Endodermal cell (in vitro differentiated cells): Measurements from ENCODE around the gene PBXIP1. TPM values are rescaled to one million over a fixed set of nuclear protein-coding genes. Genes with fewer than 3 reads are reported as not detected.
A peak's percentile ranks its signal among the peaks of the same experiment; 100 is the strongest.

Experiments used
- DNase-seq: peaks from one replicate; pipeline ENCODE4 v3.0.0-alpha.2; 2017
- H3K27ac ChIP-seq: 2 replicates; pipeline ENCODE4 v1.5.1; 2013; ENCODE audit warnings: mild to moderate bottlenecking, low read depth, low read length, moderate library complexity
- H3K27me3 ChIP-seq: 2 replicates; pipeline ENCODE4 v1.6.1; 2013; ENCODE audit warnings: mild to moderate bottlenecking, low read length, moderate library complexity; ENCODE audit not compliant: insufficient read depth, control insufficient read depth, poor library complexity, severe bottlenecking
- H3K36me3 ChIP-seq: 2 replicates; pipeline ENCODE4 v1.7.0; 2013; ENCODE audit warnings: mild to moderate bottlenecking, low read length, moderate library complexity; ENCODE audit not compliant: control insufficient read depth, insufficient read depth
- H3K4me1 ChIP-seq: one replicate; pipeline ENCODE4 v1.7.0; 2013; ENCODE audit warnings: low read length; ENCODE audit not compliant: control insufficient read depth, insufficient read depth
- H3K4me3 ChIP-seq: 2 replicates; pipeline ENCODE4 v1.5.1; 2013; ENCODE audit warnings: mild to moderate bottlenecking, low read length, moderate library complexity
- H3K9ac ChIP-seq: 2 replicates; pipeline ENCODE4 v1.6.1; 2013; ENCODE audit warnings: mild to moderate bottlenecking, low read length, moderate library complexity; ENCODE audit not compliant: poor library complexity, severe bottlenecking; ENCODE audit errors: extremely low read depth
- H3K9me3 ChIP-seq: 2 replicates; pipeline ENCODE4 v1.6.1; 2013; ENCODE audit warnings: mild to moderate bottlenecking, low read length, moderate library complexity; ENCODE audit not compliant: control insufficient read depth
- H3K27ac Mint-ChIP-seq: 2 replicates; pipeline ENCODE4 v1.8.0; 2020; ENCODE audit warnings: mixed read lengths
- H3K27me3 Mint-ChIP-seq: 2 replicates; pipeline ENCODE4 v1.8.0; 2021; ENCODE audit warnings: mild to moderate bottlenecking, mixed read lengths; ENCODE audit not compliant: insufficient read depth
- H3K36me3 Mint-ChIP-seq: 2 replicates; pipeline ENCODE4 v1.8.0; 2020; ENCODE audit warnings: low read depth, mixed read lengths
- H3K4me1 Mint-ChIP-seq: 2 replicates; pipeline ENCODE4 v1.8.0; 2020; ENCODE audit warnings: mixed read lengths
- H3K4me3 Mint-ChIP-seq: 2 replicates; pipeline ENCODE4 v1.8.0; 2020; ENCODE audit warnings: mild to moderate bottlenecking, moderate library complexity, mixed read lengths
- H3K9me3 Mint-ChIP-seq: 2 replicates; pipeline ENCODE4 v1.8.0; 2020; ENCODE audit warnings: mild to moderate bottlenecking, mixed read lengths
- CTCF ChIP-seq: fragments of 200-600 bp; sonication (generic); conservative IDR thresholded peaks from 2 replicates; pipeline ENCODE4 v1.5.0; 2021; ENCODE audit warnings: antibody characterized with exemption, mild to moderate bottlenecking
- WGBS, 2 experiments: methylation state at CpG; one replicate each; pipeline versions ENCODE4 v1.1.5 to v1.1.7; 2013; ENCODE audit warnings: missing lambda C conversion rate in 2 of 2, mixed read lengths in 1 of 2; ENCODE audit not compliant: insufficient coverage in 1 of 2, insufficient read length in 1 of 2; 5-methylcytosine and 5-hydroxymethylcytosine counted together
- total RNA-seq, 2 donors: library from RNA; stranded (reverse); fragmentation: NEBNext Ultra II Directional in 1 of 2; extraction: Animal tissue kit (Norgen Biotek cat#: 25700) in 1 of 2; gene quantifications; 2 replicates in 1 of 2; 3 replicates in 1 of 2; pipeline ENCODE4 v1.2.1, GENCODE V29; 2021

Gene PBXIP1
- total RNA-seq, 2 donors from 2014 or later = 42.5 to 61.3 TPM

DNA sequence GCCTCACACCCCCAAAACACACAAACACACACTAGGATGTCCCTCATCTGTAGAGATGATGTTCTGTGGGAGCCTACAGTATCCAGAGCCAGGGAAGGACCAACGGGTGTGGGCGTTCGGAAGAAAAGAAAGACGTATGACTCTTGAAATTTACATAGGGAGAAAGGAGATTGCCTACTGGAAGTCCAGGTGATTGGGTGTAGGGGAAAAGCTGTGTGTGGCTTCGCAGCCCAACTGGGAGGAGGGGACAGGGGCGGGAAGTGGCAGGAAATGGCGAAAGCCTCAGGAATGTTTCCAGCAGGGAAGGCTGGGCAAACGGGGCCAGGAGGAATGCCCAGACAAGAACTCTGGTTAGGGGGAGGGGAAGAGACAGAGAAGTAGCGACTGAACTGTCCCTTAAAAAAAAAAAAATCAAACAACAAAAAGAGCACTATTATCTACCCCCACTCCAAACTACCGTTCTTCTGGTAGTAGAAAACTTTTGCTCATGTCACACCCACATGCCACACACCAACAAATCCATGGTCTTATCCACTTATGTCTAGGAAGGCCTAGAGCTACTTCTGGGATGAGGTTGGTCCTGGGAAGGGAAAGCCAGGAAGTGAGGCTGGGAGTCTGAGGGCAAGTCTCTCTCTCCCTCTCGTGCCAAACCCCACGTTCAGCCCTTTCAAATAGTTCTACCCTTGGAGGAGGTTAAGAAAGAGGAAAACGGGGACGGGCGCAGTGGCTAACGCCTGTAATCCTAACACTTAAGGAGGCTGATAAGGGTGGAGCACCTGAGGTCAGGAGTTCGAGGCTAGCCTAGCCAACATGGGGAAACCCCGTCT, 16.8 kb upstream of the PBXIP1 start:
- H3K27me3 ChIP-seq = no peaks in the 10 kb centered on the region
- H3K27ac Mint-ChIP-seq = no peak overlapping the region
- peak overlapping the region; percentile 97 for H3K27ac ChIP-seq
- peaks cover 14% of the 10 kb centered on the region for H3K36me3 ChIP-seq
- H3K36me3 Mint-ChIP-seq = peaks cover 14% of the 10 kb centered on the region
- H3K4me3 ChIP-seq = peak overlapping the region; percentile 99
- H3K9me3 ChIP-seq = no peaks in the 10 kb centered on the region
- 5 to 7% methylated on average over 9 to 17 of the region's 18 CpGs for WGBS, 2 experiments
- peak; percentile 98 for DNase-seq
- no peaks in the 10 kb centered on the region for H3K9me3 Mint-ChIP-seq
- no peaks in the 10 kb centered on the region for H3K27me3 Mint-ChIP-seq
- TF ChIP-seq CTCF = no peak
- H3K4me1 Mint-ChIP-seq = peaks cover 39% of the 10 kb centered on the region
- H3K9ac ChIP-seq = peak overlapping the region; percentile 96
- peaks cover 6% of the 10 kb centered on the region for H3K4me1 ChIP-seq
- no peak overlapping the region for H3K4me3 Mint-ChIP-seq

DNA sequence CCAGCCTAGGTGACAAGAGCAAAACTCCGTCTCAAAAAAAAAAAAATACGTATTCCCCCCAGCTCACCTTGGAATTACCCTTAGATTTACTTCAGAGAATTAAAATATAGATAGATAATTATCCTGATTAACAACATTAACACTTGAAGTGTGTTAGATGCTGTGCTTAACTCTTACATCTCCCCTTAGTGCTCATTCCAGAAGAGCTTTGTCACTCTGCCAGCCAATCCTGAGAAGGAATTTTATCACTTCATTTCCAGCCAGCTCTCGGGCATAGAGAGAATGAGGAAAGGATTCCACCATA, 16.3 kb upstream of the PBXIP1 start:
- Histone ChIP-seq H3K27me3 (no peaks in the 10 kb centered on the region), H3K27ac (peak overlapping the region; percentile 97), H3K4me1 (peaks cover 3% of the 10 kb centered on the region), H3K36me3 (peaks cover 15% of the 10 kb centered on the region), H3K4me3 (peak overlapping the region; percentile 99), H3K9me3 (no peaks in the 10 kb centered on the region), H3K9ac (peak overlapping the region; percentile 96)
- H3K9me3 Mint-ChIP-seq = no peaks in the 10 kb centered on the region
- peaks cover 19% of the 10 kb centered on the region for H3K36me3 Mint-ChIP-seq
- WGBS, 2 experiments = 25% methylated on average over 1 of the region's 3 CpGs; no CpG with 5 or more reads in 1 of the 2 experiments
- peaks cover 37% of the 10 kb centered on the region for H3K4me1 Mint-ChIP-seq
- no peak overlapping the region for H3K4me3 Mint-ChIP-seq
- no peak overlapping the region for H3K27ac Mint-ChIP-seq
- no peaks in the 10 kb centered on the region for H3K27me3 Mint-ChIP-seq
- no peak for DNase-seq
- no peak for TF ChIP-seq CTCF

GRCh38 chr1:154971341-154971998, 15.6 kb upstream of the PBXIP1 start:
- 70 to 75% methylated on average over 8 to 10 of the region's 10 CpGs for WGBS, 2 experiments
- Histone ChIP-seq H3K36me3 (peaks cover 22% of the 10 kb centered on the region), H3K27ac (peak overlapping the region; percentile 89), H3K27me3 (no peaks in the 10 kb centered on the region), H3K4me3 (peak overlapping the region; percentile 91), H3K9me3 (no peaks in the 10 kb centered on the region), H3K4me1 (peaks cover 3% of the 10 kb centered on the region), H3K9ac (peak overlapping the region; percentile 96)
- peaks cover 26% of the 10 kb centered on the region for H3K36me3 Mint-ChIP-seq
- TF ChIP-seq CTCF = no peak
- no peaks in the 10 kb centered on the region for H3K27me3 Mint-ChIP-seq
- no peaks in the 10 kb centered on the region for H3K9me3 Mint-ChIP-seq
- no peak for DNase-seq
- H3K4me3 Mint-ChIP-seq = no peak overlapping the region
- H3K27ac Mint-ChIP-seq = peak overlapping the region; percentile 99
- peaks cover 37% of the 10 kb centered on the region for H3K4me1 Mint-ChIP-seq
